CD14-positive monocyte (primary cell): ENCODE data around the gene SANBR. TPM values are rescaled to one million over a fixed set of nuclear protein-coding genes. Genes with fewer than 3 reads are reported as not detected.
A peak's percentile ranks its signal among the peaks of the same experiment; 100 is the strongest.

ENCODE experiments used
- DNase-seq, 3 donors: peaks; one replicate each; pipeline ENCODE4 v3.0.0-alpha.2; 2011 to 2022
- H2AFZ ChIP-seq: 2 replicates; pipeline ENCODE4 v1.6.0; 2012; ENCODE audit warnings: mild to moderate bottlenecking, low read depth, low read length, inconsistent platforms; ENCODE audit not compliant: insufficient read depth, poor library complexity, severe bottlenecking
- H3K27ac ChIP-seq, 2 donors: 1 replicate in 1 of 2; 2 replicates in 1 of 2; pipeline ENCODE4 v1.5.1; 2012 to 2013; ENCODE audit warnings: low read length in 2 of 2, control low read depth in 1 of 2, inconsistent platforms in 1 of 2, low read depth in 1 of 2, mild to moderate bottlenecking in 1 of 2
- H3K27me3 ChIP-seq, 2 donors: one replicate each; pipeline versions ENCODE4 v1.6.0 to v1.6.1; 2011 to 2013; ENCODE audit warnings: low read length in 2 of 2; ENCODE audit not compliant: control insufficient read depth in 2 of 2, insufficient read depth in 2 of 2
- H3K36me3 ChIP-seq, 2 donors: replicated peaks in 1 of 2; 1 replicate in 1 of 2; 2 replicates in 1 of 2; pipeline versions ENCODE4 v1.5.1 to v1.6.1; 2012 to 2013; ENCODE audit warnings: low read length in 2 of 2, control low read depth in 1 of 2, inconsistent platforms in 1 of 2, mild to moderate bottlenecking in 1 of 2; ENCODE audit not compliant: insufficient read depth in 2 of 2, control insufficient read depth in 1 of 2
- H3K4me1 ChIP-seq, 2 donors: 1 replicate in 1 of 2; 2 replicates in 1 of 2; pipeline versions ENCODE4 v1.5.1 to v1.6.1; 2012 to 2013; ENCODE audit warnings: low read length in 2 of 2, control low read depth in 1 of 2, inconsistent platforms in 1 of 2, mild to moderate bottlenecking in 1 of 2, moderate library complexity in 1 of 2; ENCODE audit not compliant: insufficient read depth in 2 of 2, control insufficient read depth in 1 of 2
- H3K4me2 ChIP-seq: replicated peaks from 2 replicates; pipeline ENCODE3; 2012; ENCODE audit warnings: low read length, moderate library complexity, mild to moderate bottlenecking; ENCODE audit not compliant: poor library complexity, severe bottlenecking; ENCODE audit errors: extremely low read depth
- H3K4me3 ChIP-seq, 3 experiments: fragments of 200-600 bp in 1 of 3; sonication (generic) in 1 of 3; replicated peaks in 1 of 3; 1 replicate in 2 of 3; 2 replicates in 1 of 3; pipeline ENCODE4 v1.5.1; 2011 to 2013; ENCODE audit warnings: low read length in 3 of 3, mild to moderate bottlenecking in 3 of 3, control low read depth in 2 of 3, low read depth in 2 of 3, inconsistent platforms in 1 of 3, moderate library complexity in 1 of 3
- H3K79me2 ChIP-seq: 2 replicates; pipeline ENCODE4 v1.6.0; 2012; ENCODE audit warnings: mild to moderate bottlenecking, control low read depth, inconsistent platforms, low read length, moderate library complexity; ENCODE audit not compliant: insufficient read depth
- H3K9ac ChIP-seq: 2 replicates; pipeline ENCODE4 v1.6.0; 2017; ENCODE audit warnings: low read length, mild to moderate bottlenecking; ENCODE audit not compliant: insufficient read depth, poor library complexity, severe bottlenecking
- H3K9me3 ChIP-seq, 2 donors: replicated peaks in 1 of 2; 1 replicate in 1 of 2; 2 replicates in 1 of 2; pipeline versions ENCODE4 v1.5.1 to v1.6.1; 2012 to 2013; ENCODE audit warnings: low read length in 2 of 2, control low read depth in 1 of 2; ENCODE audit not compliant: control insufficient read depth in 1 of 2, insufficient read depth in 1 of 2
- H4K20me1 ChIP-seq: 2 replicates; pipeline ENCODE4 v1.6.0; 2012; ENCODE audit warnings: mild to moderate bottlenecking, low read length, control low read depth, moderate library complexity; ENCODE audit not compliant: insufficient read depth
- H3K27ac Mint-ChIP-seq, 7 donors: one replicate each; pipeline ENCODE4 v1.8.0; 2020; ENCODE audit warnings: mild to moderate bottlenecking in 7 of 7, mixed read lengths in 7 of 7, moderate library complexity in 6 of 7, inconsistent platforms in 2 of 7
- H3K27me3 Mint-ChIP-seq, 3 donors: one replicate each; pipeline ENCODE4 v1.8.0; 2021 to 2022; ENCODE audit warnings: low read depth in 3 of 3, mild to moderate bottlenecking in 3 of 3, mixed read lengths in 3 of 3, moderate library complexity in 3 of 3, inconsistent platforms in 1 of 3
- H3K36me3 Mint-ChIP-seq, 2 donors: one replicate each; pipeline ENCODE4 v1.8.0; 2020; ENCODE audit warnings: mixed read lengths in 2 of 2, inconsistent platforms in 1 of 2, mild to moderate bottlenecking in 1 of 2
- H3K4me1 Mint-ChIP-seq: one replicate; pipeline ENCODE4 v1.8.0; 2020; ENCODE audit warnings: mild to moderate bottlenecking, mixed read lengths
- H3K4me3 Mint-ChIP-seq, 2 donors: one replicate each; pipeline ENCODE4 v1.8.0; 2020; ENCODE audit warnings: mild to moderate bottlenecking in 2 of 2, mixed read lengths in 2 of 2, moderate library complexity in 1 of 2
- H3K9me3 Mint-ChIP-seq, 7 donors: one replicate each; pipeline ENCODE4 v1.8.0; 2020 to 2022; ENCODE audit warnings: mixed read lengths in 7 of 7, mild to moderate bottlenecking in 6 of 7, moderate library complexity in 6 of 7, inconsistent platforms in 2 of 7
- WGBS: methylation state at CpG from one replicate; pipeline ENCODE4 v1.1.5; 2013; ENCODE audit warnings: missing lambda C conversion rate; ENCODE audit not compliant: insufficient coverage; 5-methylcytosine and 5-hydroxymethylcytosine counted together
- intact Hi-C, 2 donors: fragments of 100-400 bp; cut with micrococcal nuclease; formaldehyde crosslinking; loops; one replicate each; pipeline versions ENCODE4 v1.15.0 to v1.15.1; 2023
- polyA plus RNA-seq, 3 donors: library from polyadenylated mRNA; depleted of rRNA in 1 of 3; unstranded in 2 of 3; stranded (reverse) in 1 of 3; fragments of 300-500 nt in 2 of 3; fragments of >200 nt in 1 of 3; fragmentation: Illumina TruSeq in 2 of 3; gene quantifications; 1 replicate in 2 of 3; 2 replicates in 1 of 3; pipeline ENCODE4 v1.2.3, GENCODE V29; 2012 to 2021
- TF ChIP-seq, protein P1 (sequence below): fragments of 200-600 bp; IDR thresholded peaks from one replicate; pipeline ENCODE4 v1.8.0; 2022; ENCODE audit warnings: antibody characterized with exemption, mild to moderate bottlenecking

SANBR gene
- polyA plus RNA-seq, 3 donors: 1.9 to 3.5 (median 3.4) TPM

DNA sequence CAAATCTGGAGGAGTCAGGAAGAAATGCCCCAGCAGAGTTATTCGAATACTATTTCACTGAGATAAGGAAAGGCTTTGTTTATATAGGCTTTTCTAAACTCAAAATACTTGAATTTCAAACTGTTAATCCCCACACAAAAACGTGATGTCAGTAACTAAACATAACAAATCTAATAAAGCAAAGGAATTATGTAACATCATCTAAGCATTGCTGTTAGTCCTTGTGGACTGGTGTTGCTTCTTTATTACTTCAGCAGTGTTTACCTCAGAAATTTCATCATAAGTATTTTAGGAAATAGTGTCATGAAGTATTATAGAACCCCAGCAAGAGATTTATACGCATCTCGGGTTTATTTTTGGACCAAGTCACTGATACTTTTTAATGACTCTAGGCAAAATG is 19.7 kb upstream of the SANBR start:
- H3K36me3 ChIP-seq: peaks cover 29 to 59% of the 10 kb centered on the region in 2 donors
- Mint-ChIP-seq H3K27me3 (peaks cover 0 to 1% (median 0%) of the 10 kb centered on the region in 3 donors), H3K27ac (peak overlapping the region in 6 of 7 donors; percentile 50 to 75 (median 64)), H3K36me3 (peaks cover 24 to 50% of the 10 kb centered on the region in 2 donors), H3K4me3 (no peak overlapping the region), H3K9me3 (no peaks in the 10 kb centered on the region), H3K4me1 (peaks cover 21% of the 10 kb centered on the region)
- TF ChIP-seq, protein P1, sequence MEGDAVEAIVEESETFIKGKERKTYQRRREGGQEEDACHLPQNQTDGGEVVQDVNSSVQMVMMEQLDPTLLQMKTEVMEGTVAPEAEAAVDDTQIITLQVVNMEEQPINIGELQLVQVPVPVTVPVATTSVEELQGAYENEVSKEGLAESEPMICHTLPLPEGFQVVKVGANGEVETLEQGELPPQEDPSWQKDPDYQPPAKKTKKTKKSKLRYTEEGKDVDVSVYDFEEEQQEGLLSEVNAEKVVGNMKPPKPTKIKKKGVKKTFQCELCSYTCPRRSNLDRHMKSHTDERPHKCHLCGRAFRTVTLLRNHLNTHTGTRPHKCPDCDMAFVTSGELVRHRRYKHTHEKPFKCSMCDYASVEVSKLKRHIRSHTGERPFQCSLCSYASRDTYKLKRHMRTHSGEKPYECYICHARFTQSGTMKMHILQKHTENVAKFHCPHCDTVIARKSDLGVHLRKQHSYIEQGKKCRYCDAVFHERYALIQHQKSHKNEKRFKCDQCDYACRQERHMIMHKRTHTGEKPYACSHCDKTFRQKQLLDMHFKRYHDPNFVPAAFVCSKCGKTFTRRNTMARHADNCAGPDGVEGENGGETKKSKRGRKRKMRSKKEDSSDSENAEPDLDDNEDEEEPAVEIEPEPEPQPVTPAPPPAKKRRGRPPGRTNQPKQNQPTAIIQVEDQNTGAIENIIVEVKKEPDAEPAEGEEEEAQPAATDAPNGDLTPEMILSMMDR: no peak
- intact Hi-C loops: no loop called here
- DNase-seq: peak in 2 of 3 donors; percentile 12 to 37
- H3K27me3 ChIP-seq: no peaks in the 10 kb centered on the region
- peaks cover 18 to 26% of the 10 kb centered on the region in 2 donors for H3K4me1 ChIP-seq
- H3K27ac ChIP-seq: peak overlapping the region in 1 of 2 donors; percentile 70
- H3K4me3 ChIP-seq: no peak overlapping the region
- no peak overlapping the region for H3K4me2 ChIP-seq
- H4K20me1 ChIP-seq: no peaks in the 10 kb centered on the region
- H3K9ac ChIP-seq: no peak overlapping the region
- WGBS: no CpG with 5 or more reads among the region's 4 CpGs
- H3K79me2 ChIP-seq: peaks cover 20% of the 10 kb centered on the region
- H2AFZ ChIP-seq: no peak overlapping the region
- no peaks in the 10 kb centered on the region for H3K9me3 ChIP-seq

DNA sequence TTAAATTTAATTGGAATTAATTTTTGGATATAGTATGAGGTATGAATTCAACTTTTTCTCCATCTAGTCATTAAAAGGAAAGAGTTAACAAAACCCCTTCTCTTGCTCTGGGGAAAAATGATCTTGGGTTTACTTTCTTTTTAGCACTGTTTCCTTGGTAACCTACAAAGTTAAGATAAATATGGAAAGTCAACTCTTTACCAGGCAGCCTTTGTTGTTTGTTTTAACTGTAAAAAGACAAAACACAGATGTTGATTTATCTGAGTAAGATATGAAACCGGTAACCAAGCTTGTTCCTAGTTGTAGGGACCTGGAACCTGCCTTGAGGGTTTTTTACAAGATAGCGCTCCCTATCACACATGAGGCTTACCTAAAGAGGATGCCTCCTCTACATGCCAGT is 10.1 kb upstream of the SANBR start:
- H3K79me2 ChIP-seq: no peaks in the 10 kb centered on the region
- H2AFZ ChIP-seq: no peak overlapping the region
- Mint-ChIP-seq H3K4me1 (no peaks in the 10 kb centered on the region), H3K9me3 (peaks cover 0 to 2% (median 0%) of the 10 kb centered on the region in 7 donors), H3K27me3 (peaks cover 0 to 1% (median 0%) of the 10 kb centered on the region in 3 donors), H3K36me3 (peaks cover 20 to 48% of the 10 kb centered on the region in 2 donors), H3K4me3 (no peak overlapping the region), H3K27ac (no peak overlapping the region)
- no peak for DNase-seq
- TF ChIP-seq, protein P1: no peak
- no peaks in the 10 kb centered on the region for H3K9me3 ChIP-seq
- no peak overlapping the region for H3K27ac ChIP-seq
- intact Hi-C loops: no loop called here
- no peaks in the 10 kb centered on the region for H3K4me1 ChIP-seq
- H4K20me1 ChIP-seq: no peaks in the 10 kb centered on the region
- no peak overlapping the region for H3K9ac ChIP-seq
- WGBS: 100% methylated on average over 2 of the region's 2 CpGs
- H3K4me2 ChIP-seq: no peak overlapping the region
- no peak overlapping the region for H3K4me3 ChIP-seq
- no peaks in the 10 kb centered on the region for H3K27me3 ChIP-seq
- H3K36me3 ChIP-seq: peaks cover 11 to 42% of the 10 kb centered on the region in 2 donors
